NCI-H1436 (cell line): ENCODE results near the gene HPS4.
"Not testable (repeated sequence)": the region's sequence is repeated elsewhere in the genome, so short reads cannot be mapped to it uniquely, and the experiment has no call there.

Experiments
- DNase-seq: peaks from one replicate; lab custom pipeline; 2025; lab: John Stamatoyannopoulos, UW

HPS4 gene

DNA sequence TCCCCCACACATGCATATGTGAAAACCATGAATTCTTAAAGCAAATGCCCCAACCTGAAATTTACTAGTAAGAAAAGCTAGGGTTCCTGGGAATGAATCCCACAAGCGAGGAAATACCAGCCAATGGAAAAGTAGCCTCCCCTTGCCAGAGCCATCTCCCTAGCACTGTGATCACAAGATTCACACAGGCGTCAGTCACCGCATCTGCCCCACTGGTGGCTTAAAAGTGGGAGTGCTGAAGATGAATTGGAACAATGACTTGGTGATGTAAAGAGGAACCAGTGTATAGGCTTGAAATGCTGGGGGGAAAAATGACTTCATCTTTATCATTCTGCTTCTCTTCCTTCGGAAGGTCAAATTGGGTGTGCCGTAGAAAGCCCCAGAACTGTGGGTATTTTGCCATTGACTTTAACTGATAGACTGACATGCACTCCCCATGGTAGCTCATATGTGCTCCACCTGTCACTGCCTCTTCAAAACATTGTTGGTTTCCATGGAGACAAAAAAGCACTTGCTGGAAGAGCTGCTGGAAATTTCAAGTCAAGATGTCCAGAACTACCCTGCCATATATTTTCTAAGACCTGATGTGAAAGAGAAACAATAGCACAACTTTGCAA, 73.8 kb downstream of the HPS4 start:
- DNase-seq, result peak; percentile 12

DNA sequence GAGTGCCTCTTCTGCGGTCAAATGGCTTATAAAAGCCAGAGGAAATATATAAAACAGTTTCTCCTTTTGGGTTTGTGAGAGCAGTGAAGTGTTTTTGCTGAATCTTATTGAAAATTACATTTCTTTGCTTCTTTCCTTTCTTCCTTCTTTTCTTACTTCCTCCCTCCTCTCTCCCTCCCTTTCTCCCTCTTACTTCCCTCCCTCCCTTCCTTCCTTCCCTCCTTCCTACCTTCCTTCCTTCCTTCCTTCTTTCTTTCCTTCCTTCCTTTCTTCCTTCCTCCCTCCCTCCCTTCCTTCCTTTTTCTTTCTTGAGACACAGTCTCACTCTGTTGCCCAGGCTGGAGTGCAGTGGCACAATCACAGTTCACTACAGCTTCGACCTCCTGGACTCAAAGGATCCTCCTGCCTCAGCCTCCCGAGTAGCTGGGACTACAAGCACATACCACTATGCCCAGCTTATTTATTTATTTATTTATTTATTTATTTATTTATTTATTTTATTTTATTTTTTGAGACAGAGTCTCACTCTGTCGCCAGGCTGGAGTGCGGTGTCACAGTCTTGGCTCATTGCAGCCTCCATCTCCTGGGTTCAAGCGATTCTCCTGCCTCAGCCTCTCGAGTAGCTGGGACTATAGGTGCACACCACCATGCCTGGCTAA, 74.9 kb downstream of the HPS4 start:
- DNase-seq, result not testable (repeated sequence)

DNA sequence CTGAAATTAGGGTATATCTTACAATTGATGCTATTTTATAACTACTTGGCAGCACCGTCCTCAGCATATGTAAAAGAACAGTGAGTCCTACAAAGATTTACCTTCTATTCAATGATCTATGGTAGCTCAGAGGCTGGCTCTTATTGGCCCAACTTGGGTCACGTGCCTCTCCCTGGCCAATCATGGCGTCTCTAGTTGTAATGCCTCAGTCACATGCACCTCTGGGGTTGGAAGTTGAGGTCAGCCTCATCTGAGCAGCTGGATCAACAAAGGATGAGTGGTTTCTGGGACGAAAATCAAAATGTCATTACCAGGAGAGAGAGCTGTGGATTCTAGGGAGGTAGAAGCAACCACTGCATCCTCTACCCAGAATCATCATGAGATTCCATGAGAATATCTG, 77.5 kb downstream of the HPS4 start:
- DNase-seq, result no peak

DNA sequence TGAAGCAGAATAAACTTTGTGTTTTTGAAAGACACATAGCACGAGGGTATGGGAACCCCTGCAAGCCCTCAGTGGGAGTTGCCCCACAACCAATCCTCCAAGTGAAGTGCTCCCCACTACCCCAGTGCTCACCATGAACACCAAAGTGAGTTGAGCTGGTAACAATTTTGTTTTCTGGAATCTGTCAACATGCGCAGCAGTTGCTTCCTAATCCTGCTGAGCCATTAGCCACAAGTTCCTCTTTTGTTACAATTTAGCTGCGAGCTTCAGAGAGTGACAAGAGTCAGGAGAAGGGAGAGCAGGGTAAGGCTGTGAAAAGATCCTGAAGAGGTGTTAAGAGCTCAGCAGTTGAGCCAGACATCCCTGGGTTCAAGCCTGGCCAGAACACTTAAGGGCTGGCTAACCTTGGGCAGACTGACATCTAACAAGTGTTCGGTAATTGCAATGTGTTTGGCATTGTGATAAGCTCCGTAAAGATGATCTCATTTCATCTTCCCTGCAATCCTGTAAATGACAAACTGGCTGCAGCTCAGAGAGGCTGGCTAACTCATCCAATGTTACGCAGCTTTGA, 78.6 kb downstream of the HPS4 start:
- no peak for DNase-seq

DNA sequence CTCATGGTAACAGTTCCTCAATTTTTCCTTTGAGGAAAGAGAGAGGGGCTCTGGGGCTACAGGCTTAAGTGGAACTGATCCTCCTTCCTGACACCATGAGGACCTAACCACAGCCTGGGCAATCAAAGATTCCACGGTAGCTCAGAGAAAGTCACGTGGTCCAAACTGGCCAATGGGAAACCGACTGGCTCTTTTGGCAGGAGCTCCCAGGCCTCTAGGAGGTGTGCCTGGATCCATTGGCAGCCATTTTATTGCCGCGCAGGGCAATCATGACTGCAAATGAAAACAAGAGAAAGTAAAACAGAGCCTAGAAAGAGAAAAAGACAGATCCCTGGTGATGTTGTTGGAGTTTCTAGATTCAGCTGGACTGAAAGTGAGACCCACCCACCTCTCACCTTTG, 81.9 kb downstream of the HPS4 start:
- DNase-seq, result no peak
